ENCODE measurements around the gene EDN2.

- TF ChIP-seq, protein P1, sequence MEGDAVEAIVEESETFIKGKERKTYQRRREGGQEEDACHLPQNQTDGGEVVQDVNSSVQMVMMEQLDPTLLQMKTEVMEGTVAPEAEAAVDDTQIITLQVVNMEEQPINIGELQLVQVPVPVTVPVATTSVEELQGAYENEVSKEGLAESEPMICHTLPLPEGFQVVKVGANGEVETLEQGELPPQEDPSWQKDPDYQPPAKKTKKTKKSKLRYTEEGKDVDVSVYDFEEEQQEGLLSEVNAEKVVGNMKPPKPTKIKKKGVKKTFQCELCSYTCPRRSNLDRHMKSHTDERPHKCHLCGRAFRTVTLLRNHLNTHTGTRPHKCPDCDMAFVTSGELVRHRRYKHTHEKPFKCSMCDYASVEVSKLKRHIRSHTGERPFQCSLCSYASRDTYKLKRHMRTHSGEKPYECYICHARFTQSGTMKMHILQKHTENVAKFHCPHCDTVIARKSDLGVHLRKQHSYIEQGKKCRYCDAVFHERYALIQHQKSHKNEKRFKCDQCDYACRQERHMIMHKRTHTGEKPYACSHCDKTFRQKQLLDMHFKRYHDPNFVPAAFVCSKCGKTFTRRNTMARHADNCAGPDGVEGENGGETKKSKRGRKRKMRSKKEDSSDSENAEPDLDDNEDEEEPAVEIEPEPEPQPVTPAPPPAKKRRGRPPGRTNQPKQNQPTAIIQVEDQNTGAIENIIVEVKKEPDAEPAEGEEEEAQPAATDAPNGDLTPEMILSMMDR (conservative IDR thresholded peaks at IDR 0.05; ENCODE audit: low read depth, low read length), result no peak
- no peak for TF ChIP-seq EZH2 (IDR thresholded peaks at IDR 0.05; ENCODE audit: borderline replicate concordance, low read depth, low read length, poor library complexity, severe bottlenecking)
Measured at GRCh38 chr1:41483960-41484401, 502 bp downstream of the EDN2 start.
